Spleen (tissue), 11 donors: Measurements from ENCODE around the gene PILRB. TPM values are rescaled to one million over a fixed set of nuclear protein-coding genes. Genes with fewer than 3 reads are reported as not detected.

ENCODE experiments used
- DNase-seq: peaks from one replicate; pipeline ENCODE4 v3.0.0-alpha.2; 2020
- H3K27ac ChIP-seq, 8 donors: fragments of 200-600 bp; sonication (generic) in 7 of 8; 1 replicate in 4 of 8; 2 replicates in 4 of 8; pipeline versions ENCODE4 v1.5.0 to v1.8.0; 2016 to 2021; ENCODE audit warnings: inconsistent platforms in 4 of 8, mild to moderate bottlenecking in 4 of 8, moderate library complexity in 1 of 8
- H3K27me3 ChIP-seq, 7 donors: fragments of 200-600 bp; sonication (generic) in 6 of 7; replicated peaks in 1 of 7; 1 replicate in 4 of 7; 2 replicates in 3 of 7; pipeline versions ENCODE4 v1.5.0 to v1.8.0; 2016 to 2021; ENCODE audit warnings: inconsistent platforms in 3 of 7, mild to moderate bottlenecking in 1 of 7
- H3K36me3 ChIP-seq, 6 donors: fragments of 200-600 bp; sonication (generic) in 5 of 6; 1 replicate in 4 of 6; 2 replicates in 2 of 6; pipeline versions ENCODE4 v1.5.0 to v1.8.0; 2016 to 2021; ENCODE audit warnings: inconsistent platforms in 2 of 6
- H3K4me1 ChIP-seq, 6 donors: fragments of 200-600 bp; sonication (generic) in 5 of 6; 1 replicate in 3 of 6; 2 replicates in 3 of 6; pipeline versions ENCODE4 v1.5.0 to v1.8.0; 2016 to 2021; ENCODE audit warnings: inconsistent platforms in 3 of 6
- H3K4me3 ChIP-seq, 8 donors: fragments of 200-600 bp; sonication (generic) in 7 of 8; 1 replicate in 4 of 8; 2 replicates in 4 of 8; pipeline versions ENCODE4 v1.5.0 to v1.8.0; 2016 to 2021; ENCODE audit warnings: inconsistent platforms in 4 of 8, mild to moderate bottlenecking in 4 of 8, moderate library complexity in 2 of 8
- H3K9me3 ChIP-seq, 8 donors: fragments of 200-600 bp; sonication (generic) in 7 of 8; 1 replicate in 4 of 8; 2 replicates in 4 of 8; pipeline versions ENCODE4 v1.5.0 to v1.8.0; 2016 to 2021; ENCODE audit warnings: inconsistent platforms in 4 of 8
- WGBS, 5 donors: extraction: QIAGEN DNeasy Blood & Tissue Kit in 3 of 5; methylation state at CpG; one replicate each; pipeline versions ENCODE4 v1.1.5 to v1.1.7; 2013 to 2018; 5-methylcytosine and 5-hydroxymethylcytosine counted together
- intact Hi-C: fragments of 100-400 bp; cut with DNase I; formaldehyde crosslinking; loops from one replicate; pipeline ENCODE4 v1.15.0; 2023; ENCODE audit warnings: low total_unique reads
- polyA plus RNA-seq, 3 donors: library from polyadenylated mRNA; stranded (reverse); fragments of 200-250 nt; gene quantifications; one replicate each; pipeline ENCODE4 v1.2.1, GENCODE V29; 2013
- small RNA-seq, 4 donors: library from RNA; depleted of rRNA; stranded (forward); fragments of <200 nt; gene quantifications; one replicate each; pipeline ENCODE3, GENCODE V24; 2016
- total RNA-seq, 7 donors: library from RNA; depleted of rRNA in 3 of 7; stranded (reverse); fragments of >200 nt in 3 of 7; fragmentation: NEBNext Ultra II Directional in 4 of 7; extraction: Animal tissue kit (Norgen Biotek cat#: 25700) in 4 of 7; gene quantifications; one replicate each; pipeline versions ENCODE4 v1.1.0 to v1.2.1, GENCODE V29; 2016 to 2021
- TF ChIP-seq, protein P1 (sequence below), 11 experiments: fragments of 200-600 bp in 7 of 11; fragments of 450-650 bp in 4 of 11; sonication (generic) in 4 of 11; IDR thresholded peaks in 8 of 11; conservative IDR thresholded peaks in 3 of 11; 1 replicate in 7 of 11; 2 replicates in 4 of 11; pipeline versions ENCODE4 v1.4.0 to v1.8.0; 2016 to 2021; ENCODE audit warnings: antibody characterized with exemption in 11 of 11, inconsistent platforms in 4 of 11, mild to moderate bottlenecking in 1 of 11
- donor health status: healthy with polysubstance abuse.
- donor health status: DM: no; HTN: no; CAD: no; lungs with moderate emphysema.
- donor health status: DM: no; HTN: no; CAD: no.
- donor health status: Bipolar disorder and iron deficiency.
- donor health status: healthy.
- donor health status: DM: no; HTN: no; CAD: no.
- donor health status: DM: yes; HTN: yes; CAD: no.

PILRB gene
- total and polyA plus RNA-seq, 10 donors = 56.8 to 114 (median 70.9) TPM

- no peak for DNase-seq
- Histone ChIP-seq H3K4me1 (peaks cover 0 to 18% (median 11%) of the 10 kb centered on the region in 6 donors), H3K27me3 (no peaks in the 10 kb centered on the region), H3K9me3 (no peaks in the 10 kb centered on the region), H3K27ac (no peak overlapping the region), H3K36me3 (no peaks in the 10 kb centered on the region), H3K4me3 (no peak overlapping the region)
- WGBS, 5 donors = 91 to 98% (median 94%) methylated on average over 5 of the region's 5 CpGs
- intact Hi-C loops = no loop called here
- TF ChIP-seq, protein P1, sequence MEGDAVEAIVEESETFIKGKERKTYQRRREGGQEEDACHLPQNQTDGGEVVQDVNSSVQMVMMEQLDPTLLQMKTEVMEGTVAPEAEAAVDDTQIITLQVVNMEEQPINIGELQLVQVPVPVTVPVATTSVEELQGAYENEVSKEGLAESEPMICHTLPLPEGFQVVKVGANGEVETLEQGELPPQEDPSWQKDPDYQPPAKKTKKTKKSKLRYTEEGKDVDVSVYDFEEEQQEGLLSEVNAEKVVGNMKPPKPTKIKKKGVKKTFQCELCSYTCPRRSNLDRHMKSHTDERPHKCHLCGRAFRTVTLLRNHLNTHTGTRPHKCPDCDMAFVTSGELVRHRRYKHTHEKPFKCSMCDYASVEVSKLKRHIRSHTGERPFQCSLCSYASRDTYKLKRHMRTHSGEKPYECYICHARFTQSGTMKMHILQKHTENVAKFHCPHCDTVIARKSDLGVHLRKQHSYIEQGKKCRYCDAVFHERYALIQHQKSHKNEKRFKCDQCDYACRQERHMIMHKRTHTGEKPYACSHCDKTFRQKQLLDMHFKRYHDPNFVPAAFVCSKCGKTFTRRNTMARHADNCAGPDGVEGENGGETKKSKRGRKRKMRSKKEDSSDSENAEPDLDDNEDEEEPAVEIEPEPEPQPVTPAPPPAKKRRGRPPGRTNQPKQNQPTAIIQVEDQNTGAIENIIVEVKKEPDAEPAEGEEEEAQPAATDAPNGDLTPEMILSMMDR (IDR thresholded peaks at IDR 0.05 in 8 of 11, conservative IDR thresholded peaks at IDR 0.05 in 3 of 11) = no peak
These were observed 57.5 kb downstream of the PILRB start for GRCh38 chr7:100415448-100415847.

Small RNA genes within 50 kb of the gene (small RNA-seq; reads per million reads assigned to genes)
- 0 reads per million in 4 donors for gene RF00019

Other genes with a start within 250 kb of the PILRB start
- 10 to 100 TPM; 29.7 to 44.0 (median 36.5) TPM for gene TAF6, start 238.8 kb upstream of the PILRB start, total RNA-seq
- 10 to 100 TPM; 16.5 to 36.6 (median 21.3) TPM for gene TAF6, start 238.8 kb upstream of the PILRB start, polyA plus RNA-seq
- gene CNPY4, start 238.5 kb upstream of the PILRB start, total RNA-seq = 10 to 100 TPM; 12.4 to 19.7 (median 15.2) TPM
- gene CNPY4, start 238.5 kb upstream of the PILRB start, polyA plus RNA-seq = 10 to 100 TPM in 2 of 3 donors, 1 to 10 TPM in 1; 9.7 to 14.1 (median 11.0) TPM
- gene MBLAC1, start 231.2 kb upstream of the PILRB start, total RNA-seq = 1 to 10 TPM; 1.7 to 4.4 (median 2.0) TPM
- gene MBLAC1, start 231.2 kb upstream of the PILRB start, polyA plus RNA-seq = 1 to 10 TPM; 1.8 to 2.7 (median 2.4) TPM
- 100 to 1,000 TPM; 152 to 328 (median 187) TPM for gene LAMTOR4, start 209.2 kb upstream of the PILRB start, total RNA-seq
- 100 to 1,000 TPM; 470 to 709 (median 574) TPM for gene LAMTOR4, start 209.2 kb upstream of the PILRB start, polyA plus RNA-seq
- gene TRAPPC14, start 199.4 kb upstream of the PILRB start, total RNA-seq = 10 to 100 TPM; 33.0 to 68.7 (median 48.2) TPM
- 10 to 100 TPM; 33.0 to 54.5 (median 51.4) TPM for gene TRAPPC14, start 199.4 kb upstream of the PILRB start, polyA plus RNA-seq
- gene GAL3ST4, start 189.5 kb upstream of the PILRB start, total RNA-seq = 1 to 10 TPM; 1.3 to 6.2 (median 3.0) TPM
- 1 to 10 TPM; 1.0 to 2.8 (median 1.1) TPM for gene GAL3ST4, start 189.5 kb upstream of the PILRB start, polyA plus RNA-seq
- 1 to 10 TPM; 2.4 to 5.3 (median 4.5) TPM for gene GPC2, start 180.7 kb upstream of the PILRB start, total RNA-seq
- 1 to 10 TPM; 2.1 to 4.4 (median 4.2) TPM for gene GPC2, start 180.7 kb upstream of the PILRB start, polyA plus RNA-seq
- gene STAG3, start 180.2 kb upstream of the PILRB start, total RNA-seq = 10 to 100 TPM in 5 of 7 donors, 1 to 10 TPM in 2; 8.0 to 59.6 (median 31.4) TPM
- 100 to 1,000 TPM in 2 of 3 donors, 10 to 100 TPM in 1; 69.5 to 123 (median 104) TPM for gene STAG3, start 180.2 kb upstream of the PILRB start, polyA plus RNA-seq
- 10 to 100 TPM; 21.9 to 58.7 (median 33.9) TPM for gene PVRIG, start 138.2 kb upstream of the PILRB start, total RNA-seq
- 10 to 100 TPM; 20.3 to 41.2 (median 30.2) TPM for gene PVRIG, start 138.2 kb upstream of the PILRB start, polyA plus RNA-seq
- gene SPDYE3, start 50.4 kb upstream of the PILRB start, total RNA-seq = not detected
- gene SPDYE3, start 50.4 kb upstream of the PILRB start, polyA plus RNA-seq = under 1 TPM; 0.09 to 0.22 (median 0.15) TPM
- gene PILRA, start 15.4 kb downstream of the PILRB start, total RNA-seq = 10 to 100 TPM; 19.8 to 61.1 (median 30.9) TPM
- 10 to 100 TPM in 2 of 3 donors, 1 to 10 TPM in 1; 5.8 to 18.8 (median 11.7) TPM for gene PILRA, start 15.4 kb downstream of the PILRB start, polyA plus RNA-seq
- gene ZCWPW1, start 70.6 kb downstream of the PILRB start, total RNA-seq = 1 to 10 TPM; 4.5 to 8.3 (median 6.3) TPM
- gene ZCWPW1, start 70.6 kb downstream of the PILRB start, polyA plus RNA-seq = 10 to 100 TPM; 21.7 to 42.6 (median 24.3) TPM
- gene MEPCE, start 71.7 kb downstream of the PILRB start, total RNA-seq = 10 to 100 TPM; 42.3 to 82.2 (median 67.3) TPM
- 10 to 100 TPM; 31.4 to 56.9 (median 38.0) TPM for gene MEPCE, start 71.7 kb downstream of the PILRB start, polyA plus RNA-seq
- 10 to 100 TPM; 46.7 to 63.8 (median 57.7) TPM for gene PPP1R35, start 78.4 kb downstream of the PILRB start, total RNA-seq
- 100 to 1,000 TPM in 2 of 3 donors, 10 to 100 TPM in 1; 87.6 to 111 (median 111) TPM for gene PPP1R35, start 78.4 kb downstream of the PILRB start, polyA plus RNA-seq
- gene SPACDR, start 106.1 kb downstream of the PILRB start, total RNA-seq = 1 to 10 TPM in 5 of 7 donors, not detected in 2; 1.3 to 4.6 (median 1.9) TPM
- 1 to 10 TPM in 2 of 3 donors, under 1 TPM in 1; 0.65 to 2.1 (median 1.2) TPM for gene SPACDR, start 106.1 kb downstream of the PILRB start, polyA plus RNA-seq
- gene TSC22D4, start 121.1 kb downstream of the PILRB start, total RNA-seq = 100 to 1,000 TPM in 3 of 7 donors, 10 to 100 TPM in 4; 67.1 to 119 (median 98.8) TPM
- 100 to 1,000 TPM in 1 of 3 donors, 10 to 100 TPM in 2; 57.2 to 105 (median 83.9) TPM for gene TSC22D4, start 121.1 kb downstream of the PILRB start, polyA plus RNA-seq
- gene NYAP1, start 125.8 kb downstream of the PILRB start, total RNA-seq = 1 to 10 TPM in 3 of 7 donors, under 1 TPM in 3, not detected in 1; 0.32 to 2.1 (median 1.2) TPM
- gene NYAP1, start 125.8 kb downstream of the PILRB start, polyA plus RNA-seq = under 1 TPM; 0.07 to 0.54 (median 0.14) TPM
- gene AGFG2, start 181.1 kb downstream of the PILRB start, total RNA-seq = 100 to 1,000 TPM in 1 of 7 donors, 10 to 100 TPM in 6; 28.2 to 110 (median 52.3) TPM
- 10 to 100 TPM; 14.2 to 57.1 (median 17.4) TPM for gene AGFG2, start 181.1 kb downstream of the PILRB start, polyA plus RNA-seq
- gene SAP25, start 215.8 kb downstream of the PILRB start, total RNA-seq = 10 to 100 TPM; 11.0 to 28.4 (median 21.1) TPM
- 10 to 100 TPM; 25.3 to 75.6 (median 50.6) TPM for gene SAP25, start 215.8 kb downstream of the PILRB start, polyA plus RNA-seq
- 100 to 1,000 TPM; 145 to 333 (median 186) TPM for gene LRCH4, start 228.0 kb downstream of the PILRB start, total RNA-seq
- gene LRCH4, start 228.0 kb downstream of the PILRB start, polyA plus RNA-seq = 100 to 1,000 TPM; 151 to 310 (median 269) TPM
- 1 to 10 TPM in 4 of 7 donors, under 1 TPM in 2, not detected in 1; 0.54 to 1.5 (median 1.2) TPM for gene FBXO24, start 228.2 kb downstream of the PILRB start, total RNA-seq
- gene FBXO24, start 228.2 kb downstream of the PILRB start, polyA plus RNA-seq = 1 to 10 TPM in 2 of 3 donors, under 1 TPM in 1; 0.67 to 1.6 (median 1.2) TPM
- 10 to 100 TPM in 6 of 7 donors, 1 to 10 TPM in 1; 7.1 to 31.4 (median 21.9) TPM for gene PCOLCE, start 244.2 kb downstream of the PILRB start, total RNA-seq
- gene PCOLCE, start 244.2 kb downstream of the PILRB start, polyA plus RNA-seq = 10 to 100 TPM; 29.0 to 38.7 (median 30.2) TPM